HCT116 (cell line): ENCODE data around the gene IGF2BP3.
A peak's percentile ranks its signal among the peaks of the same experiment; 100 is the strongest.

Experiments used
- CTCF ChIP-seq, 3 experiments: fragments of 200-600 bp in 1 of 3; sonication (generic) in 1 of 3; IDR thresholded peaks in 2 of 3; conservative IDR thresholded peaks in 1 of 3; 2 replicates each; pipeline ENCODE4 v1.5.1; 2012 to 2017; ENCODE audit warnings: low read depth in 2 of 3, low read length in 2 of 3, antibody characterized with exemption in 1 of 3, borderline replicate concordance in 1 of 3, control low read depth in 1 of 3, mild to moderate bottlenecking in 1 of 3, mixed read lengths in 1 of 3, mixed run types in 1 of 3, moderate library complexity in 1 of 3; ENCODE audit not compliant: insufficient read depth in 1 of 3
- EZH2 ChIP-seq: fragments of 200-600 bp; sonication (generic); IDR thresholded peaks from 2 replicates; pipeline ENCODE4 v1.6.1; 2017; ENCODE audit warnings: antibody characterized with exemption, mixed run types
- EZH2phosphoT487 ChIP-seq: fragments of 200-600 bp; IDR thresholded peaks from 2 replicates; pipeline ENCODE4 v1.6.1; 2018; ENCODE audit warnings: antibody characterized with exemption, borderline replicate concordance
- FOSL1 ChIP-seq: IDR thresholded peaks from 2 replicates; pipeline ENCODE4 v1.6.1; 2012; ENCODE audit warnings: low read depth
- JUND ChIP-seq: IDR thresholded peaks from 2 replicates; pipeline ENCODE4 v1.6.1; 2012
- POLR2A ChIP-seq: IDR thresholded peaks from 2 replicates; pipeline ENCODE4 v1.7.0; 2011; ENCODE audit warnings: borderline replicate concordance; ENCODE audit not compliant: insufficient read depth, insufficient read length; ENCODE audit errors: extremely low read depth
- POLR2AphosphoS5 ChIP-seq: IDR thresholded peaks from 2 replicates; pipeline ENCODE4 v1.6.1; 2011; ENCODE audit warnings: mild to moderate bottlenecking, low read depth, low read length, moderate library complexity
- REST ChIP-seq: IDR thresholded peaks from 2 replicates; pipeline ENCODE4 v1.6.1; 2012; ENCODE audit warnings: low read depth
- SP1 ChIP-seq: IDR thresholded peaks from 2 replicates; pipeline ENCODE4 v1.6.1; 2012; ENCODE audit warnings: low read depth
- SRF ChIP-seq: IDR thresholded peaks from 2 replicates; pipeline ENCODE4 v1.6.1; 2012; ENCODE audit warnings: low read depth
- TCF7L2 ChIP-seq: IDR thresholded peaks from 2 replicates; pipeline ENCODE4 v1.7.0; 2011; ENCODE audit warnings: borderline replicate concordance, inconsistent platforms; ENCODE audit not compliant: insufficient read depth, insufficient read length; ENCODE audit errors: extremely low read depth
- ZFX ChIP-seq: fragments of 450-650 bp; IDR thresholded peaks from 2 replicates; pipeline ENCODE4 v1.6.1; 2017

GRCh38 chr7:23334482-23335056 lies 135.7 kb downstream of the IGF2BP3 start:
- TF ChIP-seq JUND (peak; percentile 96), SRF (peak; percentile 81), CTCF (IDR thresholded peaks at IDR 0.05 in 2 of 3, conservative IDR thresholded peaks at IDR 0.05 in 1 of 3; ENCODE audit: borderline replicate concordance in 1 of 3, insufficient read depth in 1 of 3, low read depth in 2 of 3, low read length in 2 of 3) (no peak), SP1 (peak; percentile 92), TCF7L2 (peak; percentile 98), POLR2A (no peak), ZFX (no peak), POLR2AphosphoS5 (peak; percentile 69), REST (no peak), EZH2phosphoT487 (no peak), FOSL1 (peak; percentile 96), EZH2 (no peak)
